Upper lobe of right lung (tissue), 1 donor: ENCODE measurements around the gene ESPNL. TPM values are rescaled to one million over a fixed set of nuclear protein-coding genes. Genes with fewer than 3 reads are reported as not detected.

Experiments used
- ATAC-seq: fragments of 200-7000 bp; cut with Tn5 transposase; one replicate; pipeline ENCODE4 v1.9.1; 2020; ENCODE audit warnings: mild to moderate bottlenecking, moderate library complexity
- DNase-seq: peaks from one replicate; pipeline ENCODE4 v3.0.0-alpha.2; 2020
- H3K27ac ChIP-seq: fragments of 200-600 bp; one replicate; pipeline ENCODE4 v1.8.0; 2022
- H3K27me3 ChIP-seq: fragments of 200-600 bp; one replicate; pipeline ENCODE4 v1.8.0; 2022; ENCODE audit warnings: mild to moderate bottlenecking
- H3K36me3 ChIP-seq: fragments of 200-600 bp; one replicate; pipeline ENCODE4 v1.8.0; 2022
- H3K4me1 ChIP-seq: fragments of 200-600 bp; one replicate; pipeline ENCODE4 v1.8.0; 2022
- H3K4me3 ChIP-seq: fragments of 200-600 bp; one replicate; pipeline ENCODE4 v1.8.0; 2022; ENCODE audit warnings: mild to moderate bottlenecking
- H3K9me3 ChIP-seq: fragments of 200-600 bp; one replicate; pipeline ENCODE4 v1.8.0; 2022
- intact Hi-C: fragments of 100-400 bp; cut with DNase I; formaldehyde crosslinking; loops from one replicate; pipeline ENCODE4 v1.11.0; 2022
- total RNA-seq: library from RNA; stranded (reverse); fragmentation: NEBNext Ultra II Directional; extraction: Animal tissue kit (Norgen Biotek cat#: 25700); gene quantifications from one replicate; pipeline ENCODE4 v1.2.1, GENCODE V29; 2021
- TF ChIP-seq, protein P1 (sequence below): fragments of 200-600 bp; IDR thresholded peaks from one replicate; pipeline ENCODE4 v1.8.0; 2022; ENCODE audit warnings: antibody characterized with exemption
- donor health status: DM: no; HTN: yes; CAD: no; lungs with severe emphysema.

ESPNL gene
- total RNA-seq, 1 donor from 2014 or later: 0.35 TPM

DNA sequence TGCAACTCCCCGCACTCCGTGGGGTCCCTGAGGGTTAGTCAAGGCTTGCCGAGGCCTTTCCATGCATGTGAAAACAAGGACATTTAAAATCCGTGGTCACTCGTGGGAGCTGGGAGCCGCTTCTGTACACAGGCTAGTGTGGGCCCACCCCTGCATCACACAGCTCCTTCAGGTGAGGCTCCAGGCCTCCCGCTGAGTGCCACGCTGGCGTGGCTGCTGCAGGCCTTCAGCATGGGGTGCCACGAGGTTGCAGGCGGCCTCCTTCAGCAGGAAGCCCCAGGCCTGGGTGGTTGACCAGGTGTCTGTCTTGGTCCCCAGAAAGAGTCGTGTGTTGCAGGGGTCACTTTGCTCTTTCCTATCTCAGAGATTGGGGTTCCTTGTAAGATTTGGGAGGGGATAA is 44.9 kb downstream of the ESPNL start:
- ATAC-seq (no peak), DNase-seq (no peak)
- intact Hi-C loops: no loop called here
- Histone ChIP-seq H3K9me3 (no peaks in the 10 kb centered on the region), H3K27me3 (no peaks in the 10 kb centered on the region), H3K4me1 (no peaks in the 10 kb centered on the region), H3K36me3 (no peaks in the 10 kb centered on the region), H3K4me3 (no peak overlapping the region), H3K27ac (no peak overlapping the region)
- TF ChIP-seq, protein P1, sequence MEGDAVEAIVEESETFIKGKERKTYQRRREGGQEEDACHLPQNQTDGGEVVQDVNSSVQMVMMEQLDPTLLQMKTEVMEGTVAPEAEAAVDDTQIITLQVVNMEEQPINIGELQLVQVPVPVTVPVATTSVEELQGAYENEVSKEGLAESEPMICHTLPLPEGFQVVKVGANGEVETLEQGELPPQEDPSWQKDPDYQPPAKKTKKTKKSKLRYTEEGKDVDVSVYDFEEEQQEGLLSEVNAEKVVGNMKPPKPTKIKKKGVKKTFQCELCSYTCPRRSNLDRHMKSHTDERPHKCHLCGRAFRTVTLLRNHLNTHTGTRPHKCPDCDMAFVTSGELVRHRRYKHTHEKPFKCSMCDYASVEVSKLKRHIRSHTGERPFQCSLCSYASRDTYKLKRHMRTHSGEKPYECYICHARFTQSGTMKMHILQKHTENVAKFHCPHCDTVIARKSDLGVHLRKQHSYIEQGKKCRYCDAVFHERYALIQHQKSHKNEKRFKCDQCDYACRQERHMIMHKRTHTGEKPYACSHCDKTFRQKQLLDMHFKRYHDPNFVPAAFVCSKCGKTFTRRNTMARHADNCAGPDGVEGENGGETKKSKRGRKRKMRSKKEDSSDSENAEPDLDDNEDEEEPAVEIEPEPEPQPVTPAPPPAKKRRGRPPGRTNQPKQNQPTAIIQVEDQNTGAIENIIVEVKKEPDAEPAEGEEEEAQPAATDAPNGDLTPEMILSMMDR: no peak

DNA sequence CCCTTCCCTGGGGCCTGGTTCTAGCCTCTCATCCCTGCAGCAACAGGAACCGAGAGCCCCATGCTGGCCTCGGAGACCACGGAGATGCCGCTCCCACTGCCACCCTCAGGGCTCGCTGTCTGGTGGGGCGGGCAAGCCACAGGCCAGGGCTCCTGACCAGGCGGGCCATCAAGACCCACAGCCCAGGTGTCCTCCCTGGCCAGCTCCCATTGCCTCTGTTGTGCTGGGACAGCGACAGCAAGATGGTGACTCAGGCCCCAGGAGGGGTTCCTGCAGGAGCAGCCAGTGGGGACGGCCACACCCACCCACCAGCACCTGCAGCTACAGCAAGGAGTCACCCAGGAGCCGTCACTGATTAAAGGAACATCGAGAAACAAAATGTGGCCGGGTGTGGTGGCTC is 45.7 kb downstream of the ESPNL start:
- intact Hi-C loops: no loop called here
- Histone ChIP-seq H3K4me3 (no peak overlapping the region), H3K36me3 (no peaks in the 10 kb centered on the region), H3K4me1 (no peaks in the 10 kb centered on the region), H3K9me3 (no peaks in the 10 kb centered on the region), H3K27me3 (no peaks in the 10 kb centered on the region), H3K27ac (no peak overlapping the region)
- DNase-seq (no peak), ATAC-seq (no peak)
- TF ChIP-seq, protein P1: no peak

DNA sequence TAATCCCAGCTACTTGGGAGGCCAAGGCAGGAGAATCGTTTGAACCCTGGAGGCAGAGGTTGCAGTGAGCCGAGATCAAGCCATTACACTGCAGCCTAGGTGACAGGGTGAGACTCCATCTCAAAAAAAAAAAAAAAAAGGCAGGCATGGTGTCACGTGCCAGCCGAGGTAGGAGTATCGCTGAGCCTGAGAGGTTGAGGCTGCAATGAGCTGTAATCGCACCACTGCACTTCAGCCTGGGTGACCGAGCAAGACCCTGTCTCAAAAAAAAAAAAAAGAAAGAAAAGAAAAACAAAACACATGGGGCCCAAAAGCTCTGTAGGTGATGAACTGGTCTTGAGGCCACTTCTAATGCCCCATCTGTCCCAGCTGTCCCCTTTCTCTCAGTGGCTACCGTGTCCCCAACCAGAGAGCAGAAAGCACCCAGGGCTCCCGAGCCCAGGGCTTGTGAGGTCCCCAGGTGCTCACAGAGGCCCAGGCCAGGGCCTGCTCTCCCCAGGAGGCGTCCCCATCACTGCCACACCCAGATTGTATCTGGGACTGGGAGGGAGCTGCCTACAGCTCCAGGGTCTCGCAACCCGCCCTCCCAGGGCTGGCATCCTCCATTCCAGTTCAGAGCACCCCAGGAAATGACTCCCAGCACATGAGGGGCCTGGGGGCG is 46.9 kb downstream of the ESPNL start:
- Histone ChIP-seq H3K9me3 (no peaks in the 10 kb centered on the region), H3K36me3 (no peaks in the 10 kb centered on the region), H3K27ac (no peak overlapping the region), H3K27me3 (no peaks in the 10 kb centered on the region), H3K4me3 (no peak overlapping the region), H3K4me1 (no peaks in the 10 kb centered on the region)
- intact Hi-C loops: no loop called here
- DNase-seq (no peak), ATAC-seq (no peak)
- TF ChIP-seq, protein P1: no peak

DNA sequence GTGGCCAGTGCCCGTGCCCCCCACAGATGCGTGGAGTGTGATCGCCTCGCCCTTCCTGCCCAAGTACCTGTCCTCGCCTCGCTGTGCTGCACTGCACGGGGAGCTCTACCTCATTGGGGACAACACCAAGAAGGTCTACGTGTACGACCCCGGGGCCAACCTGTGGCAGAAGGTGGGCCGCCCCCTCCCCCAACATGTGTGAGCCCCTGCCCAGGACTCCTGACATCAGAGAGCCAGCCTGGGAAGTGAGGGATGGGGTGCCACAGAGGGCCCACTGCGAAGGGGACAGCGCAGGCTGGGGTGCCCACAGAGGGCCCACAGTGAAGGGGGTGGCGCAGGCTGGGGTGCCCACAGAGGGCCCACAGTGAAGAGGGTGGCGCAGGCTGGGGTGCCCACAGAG is 48.8 kb downstream of the ESPNL start:
- H3K4me3 ChIP-seq: no peak overlapping the region
- ATAC-seq (no peak), DNase-seq (no peak)
- no peaks in the 10 kb centered on the region for H3K27me3 ChIP-seq
- no peaks in the 10 kb centered on the region for H3K4me1 ChIP-seq
- no peaks in the 10 kb centered on the region for H3K36me3 ChIP-seq
- TF ChIP-seq, protein P1: no peak
- intact Hi-C loops: no loop called here
- H3K9me3 ChIP-seq: no peaks in the 10 kb centered on the region
- no peak overlapping the region for H3K27ac ChIP-seq

DNA sequence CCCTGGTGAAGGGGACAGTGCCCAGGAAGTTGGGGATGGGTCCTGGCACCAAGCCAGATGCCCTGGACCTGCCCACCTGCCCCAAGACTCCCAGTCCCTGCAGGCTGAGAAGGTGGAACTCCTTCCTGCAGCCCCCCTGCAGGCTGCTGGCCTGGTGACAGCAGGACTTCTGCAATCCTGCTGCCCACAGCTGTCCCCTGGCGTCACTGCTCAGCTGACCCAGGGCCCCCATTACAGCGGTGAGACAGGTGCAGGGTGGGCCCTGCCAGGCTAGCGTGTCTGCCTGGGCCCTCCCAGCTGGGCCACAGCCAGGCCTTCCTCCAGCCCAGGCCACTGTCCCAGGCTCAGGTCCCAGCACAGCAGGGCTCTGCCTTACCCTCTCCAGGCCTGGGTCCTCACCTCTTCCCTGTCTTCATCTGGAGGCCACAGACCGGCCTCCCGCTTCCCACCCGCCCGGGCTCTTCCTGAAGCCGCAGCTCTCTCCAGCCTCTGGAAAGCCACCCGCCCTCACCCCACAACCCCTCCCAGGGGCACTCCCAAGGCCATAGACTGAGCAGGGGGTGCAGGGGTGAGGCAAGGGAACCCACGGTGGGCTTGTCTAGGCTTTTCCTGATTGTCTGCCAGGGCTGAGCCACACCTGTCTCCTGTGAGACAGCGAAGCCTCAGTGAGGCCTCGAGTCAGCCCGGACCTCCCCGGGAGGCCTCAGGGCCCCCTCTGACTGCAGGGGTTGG is 49.9 kb downstream of the ESPNL start:
- TF ChIP-seq, protein P1: no peak
- intact Hi-C loops: no loop called here
- ATAC-seq: peak; percentile 8
- DNase-seq: no peak
- no peaks in the 10 kb centered on the region for H3K27me3 ChIP-seq
- H3K4me1 ChIP-seq: no peaks in the 10 kb centered on the region
- H3K9me3 ChIP-seq: no peaks in the 10 kb centered on the region
- no peak overlapping the region for H3K27ac ChIP-seq
- H3K36me3 ChIP-seq: no peaks in the 10 kb centered on the region
- H3K4me3 ChIP-seq: no peak overlapping the region
